ENCODE measurements around the gene P2RX3. TPM values are rescaled to one million over a fixed set of nuclear protein-coding genes. Genes with fewer than 3 reads are reported as not detected.

P2RX3 gene
- total RNA-seq, 4 donors from 2014 or later, result not detected

- Histone ChIP-seq H3K4me3 (no peak overlapping the region), H3K36me3 (no peaks in the 10 kb centered on the region), H3K4me1 (no peaks in the 10 kb centered on the region), H3K27ac (no peak overlapping the region), H3K27me3 (peaks cover 0 to 26% (median 0%) of the 10 kb centered on the region in 4 donors), H3K9me3 (no peaks in the 10 kb centered on the region)
- intact Hi-C loops (cut with DNase I), result no loop called here
- DNase-seq, result no peak
- 75% methylated on average over 2 of the region's 2 CpGs; no CpG with 5 or more reads in 1 of the 2 donors for WGBS, 2 donors
- no peak for TF ChIP-seq POLR2A (IDR thresholded peaks at IDR 0.05)
- no peak for TF ChIP-seq CTCF (IDR thresholded peaks at IDR 0.05)
Measured at GRCh38 chr11:57375490-57375889, 37.3 kb downstream of the P2RX3 start.

- H3K4me1 ChIP-seq, result no peaks in the 10 kb centered on the region
- no peak for DNase-seq
- no peak overlapping the region for H3K4me3 ChIP-seq
- no peaks in the 10 kb centered on the region for H3K9me3 ChIP-seq
- peaks cover 0 to 26% (median 0%) of the 10 kb centered on the region in 4 donors for H3K27me3 ChIP-seq
- no peaks in the 10 kb centered on the region for H3K36me3 ChIP-seq
- intact Hi-C loops (cut with DNase I), result no loop called here
- WGBS, 2 donors, result 61 to 67% methylated on average over 11 of the region's 26 CpGs
- H3K27ac ChIP-seq, result no peak overlapping the region
- TF ChIP-seq POLR2A (IDR thresholded peaks at IDR 0.05) (no peak), CTCF (IDR thresholded peaks at IDR 0.05) (no peak)
Measured at GRCh38 chr11:57376095-57377090, 38.2 kb downstream of the P2RX3 start.

- no peaks in the 10 kb centered on the region for H3K9me3 ChIP-seq
- no peak overlapping the region for H3K27ac ChIP-seq
- no peak overlapping the region for H3K4me3 ChIP-seq
- TF ChIP-seq POLR2A (IDR thresholded peaks at IDR 0.05) (no peak), CTCF (IDR thresholded peaks at IDR 0.05) (no peak)
- DNase-seq, result no peak
- peaks cover 0 to 26% (median 0%) of the 10 kb centered on the region in 4 donors for H3K27me3 ChIP-seq
- H3K4me1 ChIP-seq, result no peaks in the 10 kb centered on the region
- no peaks in the 10 kb centered on the region for H3K36me3 ChIP-seq
- intact Hi-C loops (cut with DNase I), result no loop called here
- WGBS, 2 donors, result 51 to 59% methylated on average over 5 of the region's 5 CpGs
Measured at GRCh38 chr11:57377107-57377506, 39.0 kb downstream of the P2RX3 start.

GRCh38 chr11:57378186-57378585 is 40.0 kb downstream of the P2RX3 start:
- Histone ChIP-seq H3K4me3 (no peak overlapping the region), H3K27me3 (peaks cover 0 to 26% (median 0%) of the 10 kb centered on the region in 4 donors), H3K27ac (no peak overlapping the region), H3K4me1 (no peaks in the 10 kb centered on the region), H3K36me3 (no peaks in the 10 kb centered on the region), H3K9me3 (no peaks in the 10 kb centered on the region)
- no peak for DNase-seq
- TF ChIP-seq CTCF (IDR thresholded peaks at IDR 0.05) (no peak), POLR2A (IDR thresholded peaks at IDR 0.05) (no peak)
- intact Hi-C loops (cut with DNase I), result no loop called here

- intact Hi-C loops (cut with DNase I), result no loop called here
- 41 to 44% methylated on average over 6 to 7 of the region's 10 CpGs for WGBS, 2 donors
- no peaks in the 10 kb centered on the region for H3K9me3 ChIP-seq
- TF ChIP-seq POLR2A (IDR thresholded peaks at IDR 0.05) (no peak), CTCF (IDR thresholded peaks at IDR 0.05) (no peak)
- H3K4me1 ChIP-seq, result no peaks in the 10 kb centered on the region
- H3K27me3 ChIP-seq, result peaks cover 0 to 26% (median 0%) of the 10 kb centered on the region in 4 donors
- no peak for DNase-seq
- H3K36me3 ChIP-seq, result no peaks in the 10 kb centered on the region
- no peak overlapping the region for H3K4me3 ChIP-seq
- no peak overlapping the region for H3K27ac ChIP-seq
Measured at GRCh38 chr11:57379732-57380131, 41.6 kb downstream of the P2RX3 start.
